Measurements from ENCODE around the gene ARHGDIA. TPM values are rescaled to one million over a fixed set of nuclear protein-coding genes. Genes with fewer than 3 reads are reported as not detected.
A peak's percentile ranks its signal among the peaks of the same experiment; 100 is the strongest.

Gene ARHGDIA
- total RNA-seq, 2 experiments from 2014 or later, result 706 to 715 TPM

- ATAC-seq (ENCODE audit: poor library complexity), result no peak
- H3K27me3 ChIP-seq (ENCODE audit: control insufficient read depth in 1 of 2, insufficient read depth in 2 of 2, low read length in 2 of 2), result no peaks in the 10 kb centered on the region
- H3K27ac Mint-ChIP-seq, result no peak overlapping the region
- no peaks in the 10 kb centered on the region for H3K9me3 Mint-ChIP-seq
- no peak for DNase-seq
- H3K4me1 ChIP-seq (ENCODE audit: insufficient read depth, low read length), result no peaks in the 10 kb centered on the region
- POLR2A ChIA-PET, result no interaction called here
- H3K4me1 Mint-ChIP-seq (ENCODE audit: low read depth), result no peaks in the 10 kb centered on the region
- peaks cover 17% of the 10 kb centered on the region for H3K36me3 ChIP-seq (ENCODE audit: insufficient read depth, low read length)
- no peak overlapping the region for H3K27ac ChIP-seq (ENCODE audit: low read depth in 1 of 2, low read length in 2 of 2)
- no peak for TF ChIP-seq CTCF (IDR thresholded peaks at IDR 0.05)
- intact Hi-C loops (cut with DNase I, micrococcal nuclease), result no loop called here
- peaks cover 0 to 12% of the 10 kb centered on the region in 2 experiments for H3K9me3 ChIP-seq (ENCODE audit: control insufficient read depth in 1 of 2, insufficient read depth in 1 of 2, low read length in 2 of 2)
- no peaks in the 10 kb centered on the region for H3K27me3 Mint-ChIP-seq
- no peak overlapping the region for H3K4me3 Mint-ChIP-seq
- no peak overlapping the region for H3K4me3 ChIP-seq (ENCODE audit: low read length)
- H3K36me3 Mint-ChIP-seq (ENCODE audit: low read depth), result peaks cover 10% of the 10 kb centered on the region
- CTCF ChIA-PET, result no interaction called here
Measured at GRCh38 chr17:81839301-81839700, 31.8 kb downstream of the ARHGDIA start.

- Mint-ChIP-seq H3K36me3 (ENCODE audit: low read depth) (peaks cover 7% of the 10 kb centered on the region), H3K27ac (no peak overlapping the region), H3K9me3 (no peaks in the 10 kb centered on the region), H3K4me3 (no peak overlapping the region), H3K27me3 (no peaks in the 10 kb centered on the region), H3K4me1 (ENCODE audit: low read depth) (peaks cover 1% of the 10 kb centered on the region)
- Histone ChIP-seq H3K4me3 (ENCODE audit: low read length) (no peak overlapping the region), H3K9me3 (ENCODE audit: control insufficient read depth in 1 of 2, insufficient read depth in 1 of 2, low read length in 2 of 2) (peaks cover 0 to 9% of the 10 kb centered on the region in 2 experiments), H3K36me3 (ENCODE audit: insufficient read depth, low read length) (peaks cover 12% of the 10 kb centered on the region), H3K27me3 (ENCODE audit: control insufficient read depth in 1 of 2, insufficient read depth in 2 of 2, low read length in 2 of 2) (no peaks in the 10 kb centered on the region), H3K4me1 (ENCODE audit: insufficient read depth, low read length) (peaks cover 4% of the 10 kb centered on the region), H3K27ac (ENCODE audit: low read depth in 1 of 2, low read length in 2 of 2) (no peak overlapping the region)
- ATAC-seq (ENCODE audit: poor library complexity) (no peak), DNase-seq (no peak)
- POLR2A ChIA-PET, result no interaction called here
- intact Hi-C loops (cut with DNase I, micrococcal nuclease), result no loop called here
- CTCF ChIA-PET, result no interaction called here
- no peak for TF ChIP-seq CTCF (IDR thresholded peaks at IDR 0.05)
Measured at GRCh38 chr17:81838753-81839255, 32.3 kb downstream of the ARHGDIA start.

- H3K27ac ChIP-seq (ENCODE audit: low read depth in 1 of 2, low read length in 2 of 2), result no peak overlapping the region
- no peaks in the 10 kb centered on the region for H3K27me3 ChIP-seq (ENCODE audit: control insufficient read depth in 1 of 2, insufficient read depth in 2 of 2, low read length in 2 of 2)
- Mint-ChIP-seq H3K27me3 (no peaks in the 10 kb centered on the region), H3K27ac (no peak overlapping the region), H3K36me3 (ENCODE audit: low read depth) (no peaks in the 10 kb centered on the region), H3K9me3 (no peaks in the 10 kb centered on the region), H3K4me1 (ENCODE audit: low read depth) (peaks cover 4% of the 10 kb centered on the region), H3K4me3 (no peak overlapping the region)
- DNase-seq (peak in 2 of 14 experiments; percentile 57 to 63), ATAC-seq (ENCODE audit: poor library complexity) (no peak)
- TF ChIP-seq CTCF (IDR thresholded peaks at IDR 0.05), result no peak
- no peak overlapping the region for H3K4me3 ChIP-seq (ENCODE audit: low read length)
- peaks cover 11% of the 10 kb centered on the region for H3K4me1 ChIP-seq (ENCODE audit: insufficient read depth, low read length)
- intact Hi-C loops (cut with DNase I, micrococcal nuclease), result no loop called here
- ChIA-PET CTCF (no interaction called here), POLR2A (no interaction called here)
- no peaks in the 10 kb centered on the region for H3K9me3 ChIP-seq (ENCODE audit: control insufficient read depth in 1 of 2, insufficient read depth in 1 of 2, low read length in 2 of 2)
- peaks cover under 1% of the 10 kb centered on the region for H3K36me3 ChIP-seq (ENCODE audit: insufficient read depth, low read length)
Measured at GRCh38 chr17:81837641-81838040, 33.5 kb downstream of the ARHGDIA start.

Data from CD4-positive, alpha-beta T cell (primary cell).